HL-60 (cell line): ENCODE results near the gene KIF3A.

Experiments
- CTCF ChIP-seq: IDR thresholded peaks from one replicate; pipeline ENCODE4 v1.5.1; 2011; ENCODE audit warnings: low read length, control low read depth, inconsistent platforms; ENCODE audit not compliant: insufficient read depth
- GABPA ChIP-seq: IDR thresholded peaks from 2 replicates; pipeline ENCODE4 v1.6.1; 2012; ENCODE audit warnings: low read depth
- POLR2AphosphoS5 ChIP-seq: IDR thresholded peaks from 2 replicates; pipeline ENCODE4 v1.6.1; 2012; ENCODE audit warnings: low read depth
- REST ChIP-seq: IDR thresholded peaks from 2 replicates; pipeline ENCODE4 v1.6.1; 2012; ENCODE audit warnings: low read depth; ENCODE audit not compliant: insufficient replicate concordance
- SPI1 ChIP-seq: IDR thresholded peaks from 2 replicates; pipeline ENCODE4 v1.6.1; 2012; ENCODE audit warnings: low read depth, mild to moderate bottlenecking, borderline replicate concordance

GRCh38 chr5:132772291-132773070 lies 35.1 kb upstream of the KIF3A start:
- TF ChIP-seq POLR2AphosphoS5 (no peak), CTCF (no peak), SPI1 (no peak), GABPA (no peak), REST (no peak)
